SU-DHL-6 (cell line): Measurements from ENCODE around the gene ABHD2.

Experiments used
- H2AFZ ChIP-seq: fragments of 200-600 bp; sonication (generic); 2 replicates; pipeline ENCODE4 v1.6.1; 2014; ENCODE audit warnings: low read depth, mild to moderate bottlenecking, moderate library complexity, mixed read lengths, antibody characterized with exemption, low read length; ENCODE audit not compliant: severe bottlenecking
- H3F3A ChIP-seq: fragments of 200-600 bp; shearing (Covaris generic); 2 replicates; pipeline ENCODE4 v1.6.0; 2016; ENCODE audit warnings: antibody characterized with exemption, mild to moderate bottlenecking; ENCODE audit not compliant: insufficient read depth
- H3K27ac ChIP-seq: fragments of 200-600 bp; sonication (generic); 2 replicates; pipeline ENCODE4 v1.5.1; 2016; ENCODE audit warnings: low read depth, mild to moderate bottlenecking, low read length, moderate library complexity, mixed read lengths
- H3K27me3 ChIP-seq: fragments of 200-600 bp; sonication (generic), shearing (Covaris generic); 2 replicates; pipeline ENCODE4 v1.6.0; 2014; ENCODE audit warnings: mild to moderate bottlenecking, low read length
- H3K36me3 ChIP-seq: fragments of 200-600 bp; sonication (generic); 2 replicates; pipeline ENCODE4 v1.6.1; 2014; ENCODE audit warnings: mild to moderate bottlenecking, low read length, mixed read lengths
- H3K4me2 ChIP-seq: fragments of 300-600, 200-600 bp; shearing (Covaris generic), sonication (generic); 2 replicates; pipeline ENCODE4 v1.6.0; 2014; ENCODE audit warnings: low read length, low read depth, mild to moderate bottlenecking; ENCODE audit not compliant: poor library complexity, severe bottlenecking
- H3K4me3 ChIP-seq: fragments of 200-600 bp; sonication (generic); 2 replicates; pipeline ENCODE4 v1.5.1; 2014; ENCODE audit warnings: antibody characterized with exemption, low read length, mild to moderate bottlenecking, mixed read lengths; ENCODE audit not compliant: insufficient read depth, poor library complexity, severe bottlenecking
- H3K79me2 ChIP-seq: fragments of 200-600 bp; sonication (generic); 2 replicates; pipeline ENCODE4 v1.6.1; 2014; ENCODE audit warnings: mild to moderate bottlenecking, low read length, moderate library complexity; ENCODE audit not compliant: insufficient read depth
- H3K9ac ChIP-seq: fragments of 200-600 bp; sonication (generic); 2 replicates; pipeline ENCODE4 v1.7.0; 2014; ENCODE audit warnings: mild to moderate bottlenecking, low read length
- H3K9me2 ChIP-seq: fragments of 200-600 bp; sonication (generic); replicated peaks from 2 replicates; pipeline ENCODE4 v1.6.1; 2014; ENCODE audit warnings: low read length; ENCODE audit not compliant: insufficient read depth
- H3K9me3 ChIP-seq: fragments of 200-600 bp; sonication (generic); 2 replicates; pipeline ENCODE4 v1.6.1; 2014; ENCODE audit warnings: low read length, mixed read lengths; ENCODE audit not compliant: insufficient read depth
- H4K20me1 ChIP-seq: fragments of 200-600 bp; sonication (generic); 2 replicates; pipeline ENCODE4 v1.6.1; 2014; ENCODE audit warnings: low read depth, mild to moderate bottlenecking, antibody characterized with exemption, low read length, moderate library complexity, mixed read lengths
- EZH2phosphoT487 ChIP-seq: fragments of 200-600 bp; sonication (generic), shearing (Covaris generic); conservative IDR thresholded peaks from 2 replicates; pipeline ENCODE4 v1.6.1; 2018; ENCODE audit warnings: mild to moderate bottlenecking, antibody characterized with exemption, low read length, moderate library complexity, mixed read lengths
- TF ChIP-seq, protein P1 (sequence below): fragments of 200-600 bp; sonication (generic); IDR thresholded peaks from one replicate; pipeline ENCODE4 v1.5.1; 2017; ENCODE audit warnings: antibody characterized with exemption, mild to moderate bottlenecking, low read length, moderate library complexity; ENCODE audit not compliant: insufficient read depth, poor library complexity, severe bottlenecking

ABHD2 gene

DNA sequence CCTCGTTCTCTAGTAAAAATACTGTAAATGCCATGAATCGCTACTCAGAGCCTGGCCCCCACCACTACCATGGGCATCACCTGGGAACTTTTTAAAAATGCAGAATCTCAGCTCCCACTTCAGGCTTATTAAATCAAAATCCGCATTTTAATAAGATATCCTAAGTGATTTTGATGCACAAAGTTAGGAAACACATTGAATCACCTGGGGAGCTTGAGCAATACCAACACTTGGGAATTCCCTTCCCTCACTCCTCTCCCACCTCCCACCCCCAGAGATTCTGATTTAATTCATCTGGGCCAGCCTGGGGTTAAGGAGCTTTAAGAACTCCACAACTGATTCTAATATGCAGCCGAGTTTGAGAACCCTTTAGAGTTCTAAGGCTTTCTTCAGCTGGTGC is 106.4 kb downstream of the ABHD2 start:
- Histone ChIP-seq H3K4me2 (no peak overlapping the region), H3F3A (no peaks in the 10 kb centered on the region), H3K27ac (no peak overlapping the region), H3K9ac (no peak overlapping the region), H3K4me3 (no peak overlapping the region), H3K9me2 (no peaks in the 10 kb centered on the region), H4K20me1 (no peaks in the 10 kb centered on the region), H3K79me2 (no peaks in the 10 kb centered on the region), H2AFZ (no peak overlapping the region), H3K9me3 (no peaks in the 10 kb centered on the region), H3K27me3 (no peaks in the 10 kb centered on the region), H3K36me3 (no peaks in the 10 kb centered on the region)
- TF ChIP-seq, protein P1, sequence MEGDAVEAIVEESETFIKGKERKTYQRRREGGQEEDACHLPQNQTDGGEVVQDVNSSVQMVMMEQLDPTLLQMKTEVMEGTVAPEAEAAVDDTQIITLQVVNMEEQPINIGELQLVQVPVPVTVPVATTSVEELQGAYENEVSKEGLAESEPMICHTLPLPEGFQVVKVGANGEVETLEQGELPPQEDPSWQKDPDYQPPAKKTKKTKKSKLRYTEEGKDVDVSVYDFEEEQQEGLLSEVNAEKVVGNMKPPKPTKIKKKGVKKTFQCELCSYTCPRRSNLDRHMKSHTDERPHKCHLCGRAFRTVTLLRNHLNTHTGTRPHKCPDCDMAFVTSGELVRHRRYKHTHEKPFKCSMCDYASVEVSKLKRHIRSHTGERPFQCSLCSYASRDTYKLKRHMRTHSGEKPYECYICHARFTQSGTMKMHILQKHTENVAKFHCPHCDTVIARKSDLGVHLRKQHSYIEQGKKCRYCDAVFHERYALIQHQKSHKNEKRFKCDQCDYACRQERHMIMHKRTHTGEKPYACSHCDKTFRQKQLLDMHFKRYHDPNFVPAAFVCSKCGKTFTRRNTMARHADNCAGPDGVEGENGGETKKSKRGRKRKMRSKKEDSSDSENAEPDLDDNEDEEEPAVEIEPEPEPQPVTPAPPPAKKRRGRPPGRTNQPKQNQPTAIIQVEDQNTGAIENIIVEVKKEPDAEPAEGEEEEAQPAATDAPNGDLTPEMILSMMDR: no peak
- no peak for TF ChIP-seq EZH2phosphoT487

DNA sequence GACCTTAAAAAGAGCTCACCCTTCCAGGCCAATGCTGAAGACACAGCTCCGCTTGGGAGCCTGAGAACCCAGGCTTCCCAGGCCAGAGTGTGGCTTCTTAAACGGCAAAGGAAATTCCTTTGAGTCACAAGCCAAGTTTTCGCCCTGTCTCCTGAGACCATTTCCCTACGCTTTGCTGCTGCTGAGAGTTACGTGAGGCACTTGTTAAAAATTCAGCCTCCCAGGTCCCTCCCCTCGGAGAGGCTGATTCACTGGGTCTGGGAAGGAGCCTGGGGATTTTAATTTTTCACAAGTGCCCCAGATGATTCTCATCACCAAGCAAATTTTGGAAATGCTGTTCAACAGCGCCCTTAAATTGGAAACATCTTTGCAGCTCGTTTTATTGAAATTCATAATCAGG is 107.6 kb downstream of the ABHD2 start:
- Histone ChIP-seq H3K4me3 (no peak overlapping the region), H3K36me3 (no peaks in the 10 kb centered on the region), H3K9me2 (no peaks in the 10 kb centered on the region), H3K9me3 (no peaks in the 10 kb centered on the region), H2AFZ (no peak overlapping the region), H3K79me2 (no peaks in the 10 kb centered on the region), H3K4me2 (no peak overlapping the region), H3K27me3 (no peaks in the 10 kb centered on the region), H4K20me1 (no peaks in the 10 kb centered on the region), H3F3A (no peaks in the 10 kb centered on the region), H3K9ac (no peak overlapping the region), H3K27ac (no peak overlapping the region)
- TF ChIP-seq, protein P1: no peak
- no peak for TF ChIP-seq EZH2phosphoT487

DNA sequence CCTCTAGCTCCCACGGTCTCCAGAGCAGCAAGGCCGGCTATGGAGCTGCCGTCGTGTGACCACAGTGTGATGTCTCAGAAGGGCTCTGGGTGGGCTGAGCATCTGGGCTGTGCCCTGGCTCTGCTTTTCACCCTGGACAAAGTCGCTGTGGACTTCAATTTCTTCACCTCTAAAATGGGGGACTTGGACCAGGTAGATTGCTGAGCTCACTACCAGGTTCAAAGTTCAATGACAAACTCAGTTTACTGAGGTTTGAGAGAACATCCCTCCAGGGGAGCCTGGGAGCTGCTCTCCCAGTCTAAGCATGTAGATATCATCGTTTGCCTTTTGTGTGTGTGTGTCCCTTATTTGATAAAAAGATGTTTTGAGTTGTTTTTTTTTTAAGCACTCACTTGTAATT is 108.0 kb downstream of the ABHD2 start:
- H3F3A ChIP-seq: no peaks in the 10 kb centered on the region
- H3K27me3 ChIP-seq: no peaks in the 10 kb centered on the region
- no peak overlapping the region for H3K27ac ChIP-seq
- H3K9me2 ChIP-seq: no peaks in the 10 kb centered on the region
- no peaks in the 10 kb centered on the region for H4K20me1 ChIP-seq
- H3K4me3 ChIP-seq: no peak overlapping the region
- no peaks in the 10 kb centered on the region for H3K79me2 ChIP-seq
- TF ChIP-seq, protein P1: no peak
- no peak for TF ChIP-seq EZH2phosphoT487
- no peaks in the 10 kb centered on the region for H3K9me3 ChIP-seq
- H3K9ac ChIP-seq: no peak overlapping the region
- H3K36me3 ChIP-seq: no peaks in the 10 kb centered on the region
- no peak overlapping the region for H3K4me2 ChIP-seq
- no peak overlapping the region for H2AFZ ChIP-seq

DNA sequence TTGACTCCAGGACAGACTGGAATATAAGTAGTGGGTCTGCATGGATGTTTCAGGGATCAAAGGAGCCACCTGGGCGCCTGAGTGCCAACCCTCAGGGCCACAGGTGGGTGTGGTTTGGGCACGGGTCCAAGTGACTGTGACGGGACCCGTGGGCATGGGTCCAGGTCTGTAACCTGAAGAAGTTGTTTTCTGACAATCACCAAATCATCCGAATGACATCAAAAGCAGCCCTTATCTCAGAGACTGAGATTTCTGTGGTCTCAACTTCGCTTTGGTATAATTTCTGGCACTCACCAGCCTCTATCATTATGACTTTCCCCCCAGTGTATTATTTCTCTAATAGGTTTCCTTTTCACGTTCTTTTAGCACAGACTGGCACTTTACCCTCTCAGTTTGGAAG is 108.7 kb downstream of the ABHD2 start:
- Histone ChIP-seq H2AFZ (no peak overlapping the region), H3K27me3 (no peaks in the 10 kb centered on the region), H3F3A (no peaks in the 10 kb centered on the region), H3K9me2 (no peaks in the 10 kb centered on the region), H3K9me3 (no peaks in the 10 kb centered on the region), H3K4me3 (no peak overlapping the region), H3K27ac (no peak overlapping the region), H3K36me3 (no peaks in the 10 kb centered on the region), H3K79me2 (no peaks in the 10 kb centered on the region), H3K9ac (no peak overlapping the region), H4K20me1 (no peaks in the 10 kb centered on the region), H3K4me2 (no peak overlapping the region)
- TF ChIP-seq, protein P1: no peak
- no peak for TF ChIP-seq EZH2phosphoT487
